ENCODE measurements around the gene GLA.

DNA sequence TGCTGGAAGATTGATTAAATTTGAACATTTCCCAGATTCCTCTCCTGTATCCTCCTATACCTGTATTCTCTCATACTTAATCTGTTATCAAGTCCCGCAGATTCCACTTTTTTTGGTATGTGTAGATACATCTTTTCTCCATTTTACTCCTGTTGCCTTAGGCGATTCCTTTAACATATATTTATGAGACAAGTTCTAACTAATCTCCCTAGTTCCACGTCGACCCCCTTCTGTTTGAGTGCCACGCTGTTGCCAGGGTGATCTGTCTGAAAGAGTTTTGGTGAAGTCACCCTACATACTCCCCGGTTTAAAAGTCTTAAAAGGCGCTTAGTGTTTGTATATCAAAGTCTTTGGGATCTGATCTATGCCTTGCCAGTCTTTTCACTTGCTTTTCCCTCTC is 2.7 kb upstream of the GLA start:
- TF ChIP-seq, protein P1, sequence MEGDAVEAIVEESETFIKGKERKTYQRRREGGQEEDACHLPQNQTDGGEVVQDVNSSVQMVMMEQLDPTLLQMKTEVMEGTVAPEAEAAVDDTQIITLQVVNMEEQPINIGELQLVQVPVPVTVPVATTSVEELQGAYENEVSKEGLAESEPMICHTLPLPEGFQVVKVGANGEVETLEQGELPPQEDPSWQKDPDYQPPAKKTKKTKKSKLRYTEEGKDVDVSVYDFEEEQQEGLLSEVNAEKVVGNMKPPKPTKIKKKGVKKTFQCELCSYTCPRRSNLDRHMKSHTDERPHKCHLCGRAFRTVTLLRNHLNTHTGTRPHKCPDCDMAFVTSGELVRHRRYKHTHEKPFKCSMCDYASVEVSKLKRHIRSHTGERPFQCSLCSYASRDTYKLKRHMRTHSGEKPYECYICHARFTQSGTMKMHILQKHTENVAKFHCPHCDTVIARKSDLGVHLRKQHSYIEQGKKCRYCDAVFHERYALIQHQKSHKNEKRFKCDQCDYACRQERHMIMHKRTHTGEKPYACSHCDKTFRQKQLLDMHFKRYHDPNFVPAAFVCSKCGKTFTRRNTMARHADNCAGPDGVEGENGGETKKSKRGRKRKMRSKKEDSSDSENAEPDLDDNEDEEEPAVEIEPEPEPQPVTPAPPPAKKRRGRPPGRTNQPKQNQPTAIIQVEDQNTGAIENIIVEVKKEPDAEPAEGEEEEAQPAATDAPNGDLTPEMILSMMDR (IDR thresholded peaks at IDR 0.05) = no peak
- TF ChIP-seq TCF7L2 (IDR thresholded peaks at IDR 0.05; ENCODE audit: low read depth, low read length) = no peak

All from Panc1 (cell line).